ENCODE results near the gene MCC.

- TF ChIP-seq CTCF (conservative IDR thresholded peaks at IDR 0.05; ENCODE audit: low read length) = no peak
- TF ChIP-seq EZH2phosphoT487 (IDR thresholded peaks at IDR 0.05; ENCODE audit: borderline replicate concordance, low read depth, low read length) = no peak
Observed at GRCh38 chr5:113132564-113132963, 355.7 kb downstream of the MCC start.
